Measurements from ENCODE around the gene CCDC136.

Gene CCDC136

GRCh38 chr7:128804484-128804883, 12.7 kb downstream of the CCDC136 start:
- no peak for TF ChIP-seq CTCF (IDR thresholded peaks at IDR 0.05; ENCODE audit: insufficient read depth, missing control alignments)
- DNase-seq (ENCODE audit: insufficient read length, low spot score) (no peak), FAIRE-seq (no peak)

GRCh38 chr7:128805225-128805624, 13.5 kb downstream of the CCDC136 start:
- FAIRE-seq (no peak), DNase-seq (ENCODE audit: insufficient read length, low spot score) (no peak)
- no peak for TF ChIP-seq CTCF (IDR thresholded peaks at IDR 0.05; ENCODE audit: insufficient read depth, missing control alignments)

GRCh38 chr7:128807191-128807590, 15.4 kb downstream of the CCDC136 start:
- FAIRE-seq (no peak), DNase-seq (ENCODE audit: insufficient read length, low spot score) (no peak)
- no peak for TF ChIP-seq CTCF (IDR thresholded peaks at IDR 0.05; ENCODE audit: insufficient read depth, missing control alignments)

DNA sequence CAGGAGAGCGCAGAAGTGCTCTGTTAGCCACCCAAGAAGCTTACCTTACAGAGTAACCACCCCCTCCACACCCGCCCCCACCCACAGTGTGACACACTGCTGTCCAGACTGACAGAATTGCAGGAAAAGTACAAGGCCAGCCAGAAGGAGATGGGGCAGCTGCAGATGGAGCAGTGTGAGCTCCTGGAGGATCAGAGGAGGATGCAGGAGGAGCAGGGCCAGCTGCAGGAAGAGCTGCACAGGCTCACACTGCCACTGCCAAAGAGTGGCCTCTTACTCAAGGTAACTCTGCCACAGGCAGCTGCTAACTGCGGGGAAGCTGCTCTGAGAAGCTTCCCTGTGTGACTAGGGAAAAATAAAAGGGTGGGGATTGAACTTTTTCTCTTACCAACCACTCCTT, 17.6 kb downstream of the CCDC136 start:
- TF ChIP-seq CTCF (IDR thresholded peaks at IDR 0.05; ENCODE audit: insufficient read depth, missing control alignments): no peak
- no peak for FAIRE-seq
- DNase-seq (ENCODE audit: insufficient read length, low spot score): no peak

DNA sequence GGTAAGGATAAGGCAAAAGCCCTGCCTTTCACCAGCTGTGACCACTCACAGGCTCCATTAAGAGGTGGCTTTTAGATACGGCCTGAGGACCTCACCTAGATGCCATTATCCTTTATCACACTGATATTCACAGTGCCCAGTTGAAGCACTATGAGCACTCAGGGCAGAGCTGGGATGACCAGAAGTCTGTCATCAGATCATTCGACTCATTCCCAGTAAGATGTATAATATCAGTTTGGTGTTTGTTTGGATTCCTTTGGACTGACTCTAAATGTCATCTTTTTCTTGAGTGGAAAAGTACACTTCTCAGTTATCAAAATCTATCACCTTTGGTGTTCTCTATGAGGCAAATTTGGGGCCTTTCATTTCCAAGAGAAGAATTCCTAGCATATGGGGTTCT, 18.7 kb downstream of the CCDC136 start:
- FAIRE-seq (no peak), DNase-seq (ENCODE audit: insufficient read length, low spot score) (no peak)

GRCh38 chr7:128810997-128811396, 19.2 kb downstream of the CCDC136 start:
- no peak for FAIRE-seq
- no peak for TF ChIP-seq CTCF (IDR thresholded peaks at IDR 0.05; ENCODE audit: insufficient read depth, missing control alignments)

More for the DNA sequence above, 18.7 kb downstream of the CCDC136 start:
- TF ChIP-seq CTCF (IDR thresholded peaks at IDR 0.05; ENCODE audit: insufficient read depth, missing control alignments): no peak

GRCh38 chr7:128811631-128812430, 20.1 kb downstream of the CCDC136 start:
- TF ChIP-seq CTCF (IDR thresholded peaks at IDR 0.05; ENCODE audit: insufficient read depth, missing control alignments): no peak
- no peak for FAIRE-seq
- DNase-seq (ENCODE audit: insufficient read length, low spot score): no peak

More at GRCh38 chr7:128810997-128811396, 19.2 kb downstream of the CCDC136 start:
- DNase-seq (ENCODE audit: insufficient read length, low spot score): no peak

Data from D721Med (cell line).